Brain microvascular endothelial cell (primary cell): Measurements from ENCODE around the gene FXYD6.

Experiments
- DNase-seq: peaks from one replicate; pipeline ENCODE4 v3.0.0-alpha.2; 2020
- H3K27ac ChIP-seq: fragments of 250-450 bp; sonication (Bioruptor Pico); 2 replicates; pipeline ENCODE4 v1.5.1; 2020; ENCODE audit warnings: mild to moderate bottlenecking, moderate library complexity
- H3K27me3 ChIP-seq: fragments of 250-450 bp; sonication (Bioruptor Pico); replicated peaks from 2 replicates; pipeline ENCODE4 v1.5.1; 2020; ENCODE audit warnings: mild to moderate bottlenecking
- H3K36me3 ChIP-seq: fragments of 250-450 bp; sonication (Bioruptor Pico); replicated peaks from 2 replicates; pipeline ENCODE4 v1.5.1; 2020; ENCODE audit warnings: mild to moderate bottlenecking
- H3K4me3 ChIP-seq: 2 replicates; pipeline ENCODE4 v1.5.1; 2011; ENCODE audit warnings: low read depth, mild to moderate bottlenecking, control low read depth, low read length, moderate library complexity
- CTCF ChIP-seq: IDR thresholded peaks from 2 replicates; pipeline ENCODE4 v1.5.1; 2011; ENCODE audit warnings: low read depth, mild to moderate bottlenecking, moderate library complexity, low read length, control low read depth, inconsistent platforms; ENCODE audit errors: missing control alignments
- in situ Hi-C: cut with HindIII; loops from 2 replicates; pipeline ENCODE4 v1.10.0; 2017; ENCODE audit warnings: low sequenced_read_pairs, low pct_ligation_motif_present

Gene FXYD6

GRCh38 chr11:117807482-117808327 is 68.8 kb downstream of the FXYD6 start:
- DNase-seq: peak; percentile 69
- Histone ChIP-seq H3K27ac (no peak overlapping the region), H3K4me3 (no peak overlapping the region), H3K27me3 (no peaks in the 10 kb centered on the region), H3K36me3 (no peaks in the 10 kb centered on the region)
- TF ChIP-seq CTCF: peak; percentile 91
- in situ Hi-C loops: loop anchor here (25.0 kb wide), 1 partner anchor 370 kb away; no protein-coding TSS in a partner anchor

- in situ Hi-C loops: loop anchor here (25.0 kb wide), 1 partner anchor 370 kb away; no protein-coding TSS in a partner anchor
- H3K27ac ChIP-seq: no peak overlapping the region
These were observed 69.6 kb downstream of the FXYD6 start for GRCh38 chr11:117806846-117807245.

GRCh38 chr11:117805045-117805444 is 71.4 kb downstream of the FXYD6 start:
- no peak for DNase-seq
- peaks cover 2% of the 10 kb centered on the region for H3K27me3 ChIP-seq
- H3K36me3 ChIP-seq: no peaks in the 10 kb centered on the region
- no peak overlapping the region for H3K27ac ChIP-seq
- H3K4me3 ChIP-seq: no peak overlapping the region
- in situ Hi-C loops: loop anchor here (25.0 kb wide), 1 partner anchor 368 kb away; no protein-coding TSS in a partner anchor
- TF ChIP-seq CTCF: no peak

More at GRCh38 chr11:117806846-117807245, 69.6 kb downstream of the FXYD6 start:
- no peak for TF ChIP-seq CTCF
- Histone ChIP-seq H3K27me3 (no peaks in the 10 kb centered on the region), H3K36me3 (no peaks in the 10 kb centered on the region), H3K4me3 (no peak overlapping the region)
- DNase-seq: no peak

- DNase-seq: no peak
- in situ Hi-C loops: loop anchor here (25.0 kb wide), 1 partner anchor 367 kb away; no protein-coding TSS in a partner anchor
- H3K4me3 ChIP-seq: no peak overlapping the region
- H3K36me3 ChIP-seq: no peaks in the 10 kb centered on the region
- peaks cover 12% of the 10 kb centered on the region for H3K27me3 ChIP-seq
- no peak for TF ChIP-seq CTCF
- no peak overlapping the region for H3K27ac ChIP-seq
These were observed 72.6 kb downstream of the FXYD6 start for GRCh38 chr11:117803896-117804295.

GRCh38 chr11:117799634-117800033 is 76.8 kb downstream of the FXYD6 start:
- in situ Hi-C loops: loop anchor here (25.0 kb wide), 1 partner anchor 362 kb away; no protein-coding TSS in a partner anchor

More at GRCh38 chr11:117799634-117800033, 76.8 kb downstream of the FXYD6 start:
- TF ChIP-seq CTCF: no peak
- H3K36me3 ChIP-seq: no peaks in the 10 kb centered on the region
- DNase-seq: no peak
- H3K27ac ChIP-seq: no peak overlapping the region
- H3K27me3 ChIP-seq: peaks cover 49% of the 10 kb centered on the region
- no peak overlapping the region for H3K4me3 ChIP-seq
